ENCODE measurements around the gene PKP2.

The PKP2 gene

DNA sequence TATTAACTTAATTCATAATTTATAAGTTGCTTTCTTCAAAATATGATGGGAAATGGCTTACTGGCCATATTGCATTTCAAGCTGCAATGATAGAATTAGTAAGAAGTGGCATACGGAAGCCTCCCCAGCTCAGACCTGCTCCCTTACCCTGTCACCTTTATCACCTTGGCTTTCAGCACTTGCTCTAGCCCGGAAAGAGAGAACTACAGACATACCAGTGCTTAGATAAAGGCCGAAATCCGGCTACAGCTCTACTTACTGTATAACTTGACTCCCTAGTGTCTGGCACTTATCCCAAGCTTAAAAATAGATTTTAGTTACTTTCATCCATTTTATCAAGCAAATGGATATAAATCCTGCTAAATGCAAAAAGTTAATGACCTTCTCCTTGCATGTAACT, 42.5 kb downstream of the PKP2 start:
- TF ChIP-seq EZH2 (IDR thresholded peaks at IDR 0.05; ENCODE audit: borderline replicate concordance, low read length) (no peak), CTCF (IDR thresholded peaks at IDR 0.05; ENCODE audit: low read length) (no peak)
- Histone ChIP-seq H2AFZ (ENCODE audit: low read length) (no peak overlapping the region), H3K79me2 (ENCODE audit: insufficient read depth, low read length) (no peaks in the 10 kb centered on the region), H3K9me2 (ENCODE audit: low read depth, low read length) (no peaks in the 10 kb centered on the region), H3K36me3 (ENCODE audit: insufficient read depth, low read length) (no peaks in the 10 kb centered on the region), H3F3A (ENCODE audit: insufficient read depth, low read length) (no peaks in the 10 kb centered on the region), H3K27me3 (ENCODE audit: insufficient read depth, low read length) (no peaks in the 10 kb centered on the region), H3K27ac (ENCODE audit: low read depth, low read length, poor library complexity, severe bottlenecking) (no peak overlapping the region), H3K4me3 (ENCODE audit: low read depth, low read length, poor library complexity, severe bottlenecking) (no peak overlapping the region), H3K4me1 (ENCODE audit: insufficient read depth, low read length, severe bottlenecking) (no peaks in the 10 kb centered on the region), H3K9me3 (ENCODE audit: low read length) (no peaks in the 10 kb centered on the region), H3K9ac (ENCODE audit: low read length) (no peak overlapping the region), H3K4me2 (ENCODE audit: low read length) (no peak overlapping the region), H4K20me1 (ENCODE audit: insufficient read depth, low read length) (no peaks in the 10 kb centered on the region)

- H4K20me1 ChIP-seq (ENCODE audit: insufficient read depth, low read length), result no peaks in the 10 kb centered on the region
- H3K4me3 ChIP-seq (ENCODE audit: low read depth, low read length, poor library complexity, severe bottlenecking), result no peak overlapping the region
- no peak overlapping the region for H3K9ac ChIP-seq (ENCODE audit: low read length)
Measured at GRCh38 chr12:32847287-32847686, 49.3 kb downstream of the PKP2 start.

GRCh38 chr12:32846053-32846452, 50.5 kb downstream of the PKP2 start:
- no peaks in the 10 kb centered on the region for H3K9me2 ChIP-seq (ENCODE audit: low read depth, low read length)
- no peaks in the 10 kb centered on the region for H3K79me2 ChIP-seq (ENCODE audit: insufficient read depth, low read length)
- no peak overlapping the region for H3K27ac ChIP-seq (ENCODE audit: low read depth, low read length, poor library complexity, severe bottlenecking)
- no peaks in the 10 kb centered on the region for H3K4me1 ChIP-seq (ENCODE audit: insufficient read depth, low read length, severe bottlenecking)
- H3K4me2 ChIP-seq (ENCODE audit: low read length), result no peak overlapping the region
- no peaks in the 10 kb centered on the region for H3K36me3 ChIP-seq (ENCODE audit: insufficient read depth, low read length)
- H3K9me3 ChIP-seq (ENCODE audit: low read length), result no peaks in the 10 kb centered on the region
- H2AFZ ChIP-seq (ENCODE audit: low read length), result no peak overlapping the region
- H3K9ac ChIP-seq (ENCODE audit: low read length), result no peak overlapping the region
- no peaks in the 10 kb centered on the region for H4K20me1 ChIP-seq (ENCODE audit: insufficient read depth, low read length)
- H3K4me3 ChIP-seq (ENCODE audit: low read depth, low read length, poor library complexity, severe bottlenecking), result no peak overlapping the region
- no peaks in the 10 kb centered on the region for H3K27me3 ChIP-seq (ENCODE audit: insufficient read depth, low read length)
- TF ChIP-seq CTCF (IDR thresholded peaks at IDR 0.05; ENCODE audit: low read length), result no peak
- no peak for TF ChIP-seq EZH2 (IDR thresholded peaks at IDR 0.05; ENCODE audit: borderline replicate concordance, low read length)
- no peaks in the 10 kb centered on the region for H3F3A ChIP-seq (ENCODE audit: insufficient read depth, low read length)

More at GRCh38 chr12:32847287-32847686, 49.3 kb downstream of the PKP2 start:
- H3K9me3 ChIP-seq (ENCODE audit: low read length), result no peaks in the 10 kb centered on the region
- H3F3A ChIP-seq (ENCODE audit: insufficient read depth, low read length), result no peaks in the 10 kb centered on the region
- no peaks in the 10 kb centered on the region for H3K36me3 ChIP-seq (ENCODE audit: insufficient read depth, low read length)
- no peaks in the 10 kb centered on the region for H3K4me1 ChIP-seq (ENCODE audit: insufficient read depth, low read length, severe bottlenecking)
- no peak overlapping the region for H3K4me2 ChIP-seq (ENCODE audit: low read length)
- no peaks in the 10 kb centered on the region for H3K79me2 ChIP-seq (ENCODE audit: insufficient read depth, low read length)
- H3K27me3 ChIP-seq (ENCODE audit: insufficient read depth, low read length), result no peaks in the 10 kb centered on the region
- H2AFZ ChIP-seq (ENCODE audit: low read length), result no peak overlapping the region
- TF ChIP-seq EZH2 (IDR thresholded peaks at IDR 0.05; ENCODE audit: borderline replicate concordance, low read length) (no peak), CTCF (IDR thresholded peaks at IDR 0.05; ENCODE audit: low read length) (no peak)
- H3K9me2 ChIP-seq (ENCODE audit: low read depth, low read length), result no peaks in the 10 kb centered on the region
- no peak overlapping the region for H3K27ac ChIP-seq (ENCODE audit: low read depth, low read length, poor library complexity, severe bottlenecking)
